ENCODE measurements around the gene OOEP. TPM values are rescaled to one million over a fixed set of nuclear protein-coding genes. Genes with fewer than 3 reads are reported as not detected.

OOEP gene
- total and polyA plus RNA-seq, 2 of the 4 experiments (the other 2 are of a cell fraction) = not detected

GRCh38 chr6:73364549-73364948 lies 5.1 kb downstream of the OOEP start:
- WGBS, 2 experiments (ENCODE audit: extremely low coverage in 2 of 2, insufficient read length in 1 of 2) = 83% methylated on average over 2 of the region's 9 CpGs; no CpG with 5 or more reads in 1 of the 2 experiments
- BruUV-seq (replicated peaks) = no TSS peak
- CTCF ChIA-PET = interaction anchor here (0.6 kb wide), 1 partner anchor 11 kb away, joined by 4 read pairs; no protein-coding TSS in a partner anchor

More at GRCh38 chr6:73364549-73364948, 5.1 kb downstream of the OOEP start:
- peaks cover 3% of the 10 kb centered on the region for H3K27me3 ChIP-seq (ENCODE audit: control insufficient read depth, insufficient read depth, low read length)
- no peak overlapping the region for H2AK5ac ChIP-seq (ENCODE audit: low read depth, low read length)
- no peaks in the 10 kb centered on the region for H4K20me1 ChIP-seq (ENCODE audit: insufficient read depth, low read length)
- in situ Hi-C loops (cut with MboI; ENCODE audit: low sequenced_read_pairs) = no loop called here
- no peak overlapping the region for H3K18ac ChIP-seq (ENCODE audit: low read depth, low read length)
- dilution Hi-C loops (cut with HindIII; ENCODE audit: low sequenced_read_pairs, unreplicated experiment) = no loop called here
- H3K27ac ChIP-seq (ENCODE audit: insufficient read depth, low read length) = no peak overlapping the region
- no peak overlapping the region for H3K4ac ChIP-seq (ENCODE audit: low read depth, low read length)
- DNase-seq (no peak), ATAC-seq (ENCODE audit: low read depth) (no peak)
- H2AFZ ChIP-seq (replicated peaks; ENCODE audit: low read length, poor library complexity) = no peak overlapping the region
- no peak overlapping the region for H4K8ac ChIP-seq (ENCODE audit: low read depth in 2 of 2, low read length in 2 of 2)
- no peak for TF ChIP-seq MXI1 (IDR thresholded peaks at IDR 0.05; ENCODE audit: borderline replicate concordance, low read depth, low read length)
- no peak for TF ChIP-seq SMC3 (IDR thresholded peaks at IDR 0.05; ENCODE audit: low read depth, low read length)
- TF ChIP-seq NFE2L2 (IDR thresholded peaks at IDR 0.05; ENCODE audit: low read depth, low read length) = no peak
- no peak for TF ChIP-seq CHD1 (IDR thresholded peaks at IDR 0.05; ENCODE audit: low read depth, low read length)
- TF ChIP-seq FOS (IDR thresholded peaks at IDR 0.05; ENCODE audit: low read depth, low read length) = no peak
- TF ChIP-seq POLR2A (IDR thresholded peaks at IDR 0.05; ENCODE audit: low read depth, low read length) = no peak
- no peak for TF ChIP-seq MAFK (IDR thresholded peaks at IDR 0.05; ENCODE audit: low read depth, low read length)
- no peak for TF ChIP-seq RAD21 (IDR thresholded peaks at IDR 0.05; ENCODE audit: low read length)
- H2BK5ac ChIP-seq (ENCODE audit: low read depth, low read length, poor library complexity, severe bottlenecking) = no peak overlapping the region
- no peak overlapping the region for H3K56ac ChIP-seq (ENCODE audit: extremely low read depth, insufficient read depth, low read length)
- no peak overlapping the region for H3K9ac ChIP-seq (ENCODE audit: low read depth, low read length)
- H3K36me3 ChIP-seq (ENCODE audit: control insufficient read depth, insufficient read depth, low read length) = no peaks in the 10 kb centered on the region
- intact Hi-C loops (cut with micrococcal nuclease) = no loop called here
- no peak overlapping the region for H2BK120ac ChIP-seq (ENCODE audit: low read depth, low read length)
- no peak overlapping the region for H4K91ac ChIP-seq (ENCODE audit: insufficient read depth, low read depth, low read length)
- H3K14ac ChIP-seq (replicated peaks; ENCODE audit: low read depth, low read length) = no peak overlapping the region
- H3K23ac ChIP-seq (ENCODE audit: low read depth, low read length) = no peak overlapping the region
- no peak overlapping the region for H2BK20ac ChIP-seq (ENCODE audit: low read depth, low read length)
- no peak overlapping the region for H4K5ac ChIP-seq (ENCODE audit: low read depth, low read length)
- no peaks in the 10 kb centered on the region for H3K79me1 ChIP-seq (ENCODE audit: low read depth in 1 of 2, low read length in 2 of 2)
- POLR2A ChIA-PET (ENCODE audit: unreplicated experiment) = no interaction called here
- H3K9me1 ChIP-seq (ENCODE audit: insufficient read depth, low read length) = no peaks in the 10 kb centered on the region
- no peak overlapping the region for H3K4me2 ChIP-seq (ENCODE audit: low read depth, low read length)
- H3K4me3 ChIP-seq (ENCODE audit: insufficient read depth, low read depth, low read length) = no peak overlapping the region
- H2AK9ac ChIP-seq (replicated peaks; ENCODE audit: low read depth, low read length, poor library complexity) = no peak overlapping the region
- no peaks in the 10 kb centered on the region for H3K4me1 ChIP-seq (ENCODE audit: control insufficient read depth, insufficient read depth, low read length)
- H3K9me3 ChIP-seq (ENCODE audit: control insufficient read depth, insufficient read depth, low read length) = peaks cover 2% of the 10 kb centered on the region; the same call in 1 of the 2 replicates
- no peak overlapping the region for H2BK15ac ChIP-seq (ENCODE audit: low read depth, low read length)
